Neural cell (in vitro differentiated cells): Measurements from ENCODE around the gene NDUFB8. TPM values are rescaled to one million over a fixed set of nuclear protein-coding genes. Genes with fewer than 3 reads are reported as not detected.

ENCODE experiments used
- H2AFZ ChIP-seq: fragments of 200-600, 300-800 bp; sonication (generic), shearing (Covaris generic); 2 replicates; pipeline ENCODE4 v1.6.0; 2014; ENCODE audit warnings: low read depth, mild to moderate bottlenecking, antibody characterized with exemption, low read length, moderate library complexity
- H3F3A ChIP-seq: fragments of 200-600 bp; shearing (Covaris generic); 2 replicates; pipeline ENCODE4 v1.6.1; 2016; ENCODE audit warnings: mild to moderate bottlenecking, moderate library complexity, mixed read lengths, antibody characterized with exemption, low read length; ENCODE audit not compliant: insufficient read depth, poor library complexity, severe bottlenecking
- H3K27ac ChIP-seq: fragments of 200-600, 300-800 bp; sonication (generic), shearing (Covaris generic); 2 replicates; pipeline ENCODE4 v1.5.1; 2014; ENCODE audit warnings: mild to moderate bottlenecking, low read length, moderate library complexity
- H3K27me3 ChIP-seq: fragments of 300-800, 200-600 bp; sonication (generic), shearing (Covaris generic); 2 replicates; pipeline ENCODE4 v1.6.0; 2014; ENCODE audit warnings: mild to moderate bottlenecking, low read depth, low read length, moderate library complexity; ENCODE audit not compliant: insufficient read depth
- H3K36me3 ChIP-seq: fragments of 300-800, 200-600 bp; sonication (generic), shearing (Covaris generic); 2 replicates; pipeline ENCODE4 v1.5.1; 2014; ENCODE audit warnings: mild to moderate bottlenecking, antibody characterized with exemption, low read length, moderate library complexity; ENCODE audit not compliant: insufficient read depth
- H3K4me2 ChIP-seq: fragments of 300-800, 200-600 bp; sonication (generic), shearing (Covaris generic); 2 replicates; pipeline ENCODE4 v1.6.0; 2014; ENCODE audit warnings: mild to moderate bottlenecking, low read length
- H3K4me3 ChIP-seq: fragments of 300-800, 200-600 bp; sonication (generic), shearing (Covaris generic); 2 replicates; pipeline ENCODE4 v1.5.1; 2014; ENCODE audit warnings: mild to moderate bottlenecking, low read length, moderate library complexity
- H3K79me2 ChIP-seq: fragments of 200-600 bp; shearing (Covaris generic); replicated peaks from 2 replicates; pipeline ENCODE4 v1.6.0; 2014; ENCODE audit warnings: mild to moderate bottlenecking, low read length, moderate library complexity; ENCODE audit not compliant: insufficient read depth
- H3K9ac ChIP-seq: fragments of 300-800, 200-600 bp; sonication (generic), shearing (Covaris generic); 2 replicates; pipeline ENCODE4 v1.6.1; 2016; ENCODE audit warnings: mild to moderate bottlenecking, low read length, mixed read lengths
- H3K9me2 ChIP-seq: fragments of 200-600 bp; shearing (Covaris generic); 2 replicates; pipeline ENCODE4 v1.6.1; 2016; ENCODE audit warnings: mild to moderate bottlenecking, low read length, mixed read lengths; ENCODE audit not compliant: insufficient read depth
- H3K9me3 ChIP-seq: fragments of 200-600, 300-800 bp; sonication (generic), shearing (Covaris generic); 2 replicates; pipeline ENCODE4 v1.6.1; 2016; ENCODE audit warnings: mild to moderate bottlenecking, mixed run types, low read length, moderate library complexity, mixed read lengths
- H4K20me1 ChIP-seq: fragments of 200-600 bp; shearing (Covaris generic); 2 replicates; pipeline ENCODE4 v1.6.1; 2016; ENCODE audit warnings: mild to moderate bottlenecking, mixed run types; ENCODE audit not compliant: insufficient read depth
- CTCF ChIP-seq: fragments of 450-650 bp; IDR thresholded peaks from 2 replicates; pipeline ENCODE4 v1.5.1; 2014; ENCODE audit warnings: antibody characterized with exemption, mild to moderate bottlenecking, moderate library complexity; ENCODE audit not compliant: poor library complexity, severe bottlenecking
- EZH2 ChIP-seq: fragments of 200-600, 300-800 bp; shearing (Covaris generic), sonication (generic); IDR thresholded peaks from 2 replicates; pipeline ENCODE4 v1.6.1; 2014; ENCODE audit warnings: antibody characterized with exemption, low read length, borderline replicate concordance, mild to moderate bottlenecking; ENCODE audit not compliant: insufficient read depth, poor library complexity, severe bottlenecking
- MXI1 ChIP-seq: fragments of 450-650 bp; conservative IDR thresholded peaks from 2 replicates; pipeline ENCODE4 v1.6.1; 2014; ENCODE audit warnings: antibody characterized with exemption, mild to moderate bottlenecking; ENCODE audit not compliant: poor library complexity, severe bottlenecking
- POLR2AphosphoS5 ChIP-seq: IDR thresholded peaks from 2 replicates; pipeline ENCODE4 v1.6.1; 2012
- RAD21 ChIP-seq: fragments of 450-650 bp; conservative IDR thresholded peaks from 2 replicates; pipeline ENCODE4 v1.6.1; 2014; ENCODE audit warnings: antibody characterized with exemption, mild to moderate bottlenecking, moderate library complexity
- REST ChIP-seq: IDR thresholded peaks from 2 replicates; pipeline ENCODE4 v1.6.1; 2012; ENCODE audit warnings: borderline replicate concordance
- SMC3 ChIP-seq: fragments of 450-650 bp; conservative IDR thresholded peaks from 2 replicates; pipeline ENCODE4 v1.6.1; 2014; ENCODE audit warnings: antibody characterized with exemption, mild to moderate bottlenecking, moderate library complexity; ENCODE audit not compliant: poor library complexity
- TAF1 ChIP-seq: IDR thresholded peaks from 2 replicates; pipeline ENCODE4 v1.6.1; 2012; ENCODE audit warnings: low read depth
- polyA plus RNA-seq: library from polyadenylated mRNA; depleted of rRNA; stranded (reverse); fragments of >200 nt; gene quantifications from 2 replicates; pipeline ENCODE4 v1.2.3, GENCODE V29; 2014

Gene NDUFB8
- polyA plus RNA-seq, 1 donor from 2014 or later = 407 TPM

- no peaks in the 10 kb centered on the region for H3K36me3 ChIP-seq
- no peaks in the 10 kb centered on the region for H3K79me2 ChIP-seq
- H3F3A ChIP-seq = no peaks in the 10 kb centered on the region
- H3K9me2 ChIP-seq = no peaks in the 10 kb centered on the region
- H3K27ac ChIP-seq = no peak within 1 kb of the TSS
- H3K4me2 ChIP-seq = no peak within 1 kb of the TSS
- no peak within 1 kb of the TSS for H3K9ac ChIP-seq
- no peaks in the 10 kb centered on the region for H3K9me3 ChIP-seq
- peak within 1 kb of the TSS; percentile 57 for H3K4me3 ChIP-seq
- H2AFZ ChIP-seq = no peak within 1 kb of the TSS
- no peaks in the 10 kb centered on the region for H4K20me1 ChIP-seq
- peaks cover 21% of the 10 kb centered on the region for H3K27me3 ChIP-seq
- no peak for TF ChIP-seq SMC3
- no peak for TF ChIP-seq POLR2AphosphoS5
- no peak for TF ChIP-seq RAD21
- TF ChIP-seq MXI1 = no peak
- TF ChIP-seq CTCF = no peak
- no peak for TF ChIP-seq REST
- TF ChIP-seq TAF1 = no peak
Measured at GRCh38 chr10:100519311-100520051, 10.2 kb downstream of the NDUFB8 start, which contains the start of gene SEC31B. SEC31B (minus strand) TSS chr10:100519861; CDS start chr10:100516952, 2,909 bp downstream.

- Histone ChIP-seq H3K36me3 (no peaks in the 10 kb centered on the region), H3K9me2 (no peaks in the 10 kb centered on the region), H3K4me2 (no peak overlapping the region), H3K9me3 (no peaks in the 10 kb centered on the region), H4K20me1 (no peaks in the 10 kb centered on the region), H3K9ac (no peak overlapping the region), H3K27me3 (peaks cover 21% of the 10 kb centered on the region), H3K79me2 (no peaks in the 10 kb centered on the region), H3K4me3 (peak overlapping the region; percentile 57), H3K27ac (no peak overlapping the region), H3F3A (no peaks in the 10 kb centered on the region), H2AFZ (no peak overlapping the region)
- TF ChIP-seq EZH2 (no peak), SMC3 (peak; percentile 75), RAD21 (peak; percentile 70), CTCF (peak; percentile 81)
Measured at GRCh38 chr10:100518761-100519241, 10.9 kb downstream of the NDUFB8 start.
